Coronary artery (tissue), 2 donors: ENCODE data around the gene HLA-DOB.
"Not testable (repeated sequence)": the region's sequence is repeated elsewhere in the genome, so short reads cannot be mapped to it uniquely, and the experiment has no call there.

Source experiments
- DNase-seq: peaks from one replicate; pipeline ENCODE4 v3.0.0-alpha.2; 2017; ENCODE audit warnings: low spot score
- H3K27ac ChIP-seq, 2 donors: fragments of 200-600 bp; sonication (generic); one replicate each; pipeline ENCODE4 v1.5.1; 2016 to 2019
- H3K4me3 ChIP-seq: fragments of 200-600 bp; sonication (generic); 2 replicates; pipeline ENCODE4 v1.5.1; 2016; ENCODE audit warnings: mild to moderate bottlenecking, moderate library complexity
- TF ChIP-seq, protein P1 (sequence below): fragments of 200-600 bp; sonication (generic); IDR thresholded peaks from one replicate; pipeline ENCODE4 v1.5.1; 2019; ENCODE audit warnings: antibody characterized with exemption

The HLA-DOB gene

DNA sequence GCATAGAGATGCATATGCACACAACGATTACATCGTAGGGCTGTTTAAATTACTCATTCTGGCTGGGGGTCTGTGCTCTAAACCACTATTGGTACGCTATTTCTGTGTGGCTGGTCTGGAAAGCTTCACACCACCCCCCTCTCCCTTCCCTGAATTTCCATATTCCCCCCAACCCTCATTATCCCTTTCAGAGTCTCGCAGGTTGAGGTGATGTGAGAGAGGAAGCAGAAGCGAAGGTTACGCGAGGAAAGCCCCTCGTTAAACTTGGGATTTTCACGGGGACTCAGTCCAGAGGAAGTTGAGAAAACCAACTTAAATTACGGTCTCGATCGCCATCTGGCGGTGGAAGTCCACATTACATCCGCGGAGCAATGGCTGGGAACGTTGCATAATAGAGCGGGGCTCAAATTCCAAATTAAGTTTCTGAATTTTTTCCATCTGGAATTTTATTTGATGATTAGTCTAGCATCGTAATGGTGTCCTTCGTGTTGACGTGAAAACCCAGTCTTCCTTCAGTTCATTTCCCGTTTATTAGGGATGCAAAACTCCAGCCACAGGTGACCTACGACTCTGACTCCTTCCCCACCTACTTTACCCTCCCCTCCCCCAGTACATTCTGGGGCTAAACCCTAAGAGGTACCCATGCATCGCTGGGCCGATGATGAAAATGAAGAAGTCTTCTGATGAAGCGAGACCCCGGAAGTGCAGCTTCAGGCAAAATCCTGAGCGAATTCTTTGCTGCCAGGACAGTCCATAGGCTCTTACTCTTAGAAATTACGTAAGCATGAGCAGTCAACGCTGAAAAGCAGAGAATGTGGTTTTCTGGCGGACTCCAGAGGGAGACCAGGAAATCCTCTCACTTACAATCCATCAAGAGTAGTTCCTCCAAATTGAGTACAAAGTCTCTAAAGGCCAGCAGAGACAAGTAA lies 19.7 kb downstream of the HLA-DOB start:
- TF ChIP-seq, protein P1, sequence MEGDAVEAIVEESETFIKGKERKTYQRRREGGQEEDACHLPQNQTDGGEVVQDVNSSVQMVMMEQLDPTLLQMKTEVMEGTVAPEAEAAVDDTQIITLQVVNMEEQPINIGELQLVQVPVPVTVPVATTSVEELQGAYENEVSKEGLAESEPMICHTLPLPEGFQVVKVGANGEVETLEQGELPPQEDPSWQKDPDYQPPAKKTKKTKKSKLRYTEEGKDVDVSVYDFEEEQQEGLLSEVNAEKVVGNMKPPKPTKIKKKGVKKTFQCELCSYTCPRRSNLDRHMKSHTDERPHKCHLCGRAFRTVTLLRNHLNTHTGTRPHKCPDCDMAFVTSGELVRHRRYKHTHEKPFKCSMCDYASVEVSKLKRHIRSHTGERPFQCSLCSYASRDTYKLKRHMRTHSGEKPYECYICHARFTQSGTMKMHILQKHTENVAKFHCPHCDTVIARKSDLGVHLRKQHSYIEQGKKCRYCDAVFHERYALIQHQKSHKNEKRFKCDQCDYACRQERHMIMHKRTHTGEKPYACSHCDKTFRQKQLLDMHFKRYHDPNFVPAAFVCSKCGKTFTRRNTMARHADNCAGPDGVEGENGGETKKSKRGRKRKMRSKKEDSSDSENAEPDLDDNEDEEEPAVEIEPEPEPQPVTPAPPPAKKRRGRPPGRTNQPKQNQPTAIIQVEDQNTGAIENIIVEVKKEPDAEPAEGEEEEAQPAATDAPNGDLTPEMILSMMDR: peak; percentile 77
- Histone ChIP-seq H3K27ac (no peak overlapping the region), H3K4me3 (peak overlapping the region; percentile 54)
- no peak for DNase-seq

DNA sequence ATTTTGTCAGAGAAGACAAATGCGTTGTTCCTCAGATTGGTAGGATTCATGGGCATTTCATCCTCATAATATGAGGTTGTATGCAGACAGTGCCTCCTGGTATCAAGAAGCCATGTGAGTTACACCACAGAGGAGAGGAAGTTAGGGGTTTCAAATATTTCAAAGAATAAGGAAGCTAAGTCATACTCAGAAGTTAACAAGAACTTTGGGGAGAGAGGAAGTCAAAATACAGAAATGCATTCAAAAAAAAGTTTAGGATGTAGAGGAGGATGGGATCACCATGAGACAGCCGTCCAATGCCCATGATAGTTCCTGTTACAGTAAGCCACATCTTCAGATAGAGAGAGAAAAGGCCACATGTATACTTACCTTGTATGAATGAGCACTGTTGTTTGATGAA lies 22.3 kb downstream of the HLA-DOB start:
- no peak overlapping the region for H3K4me3 ChIP-seq
- no peak overlapping the region for H3K27ac ChIP-seq
- no peak for DNase-seq
- TF ChIP-seq, protein P1: no peak

DNA sequence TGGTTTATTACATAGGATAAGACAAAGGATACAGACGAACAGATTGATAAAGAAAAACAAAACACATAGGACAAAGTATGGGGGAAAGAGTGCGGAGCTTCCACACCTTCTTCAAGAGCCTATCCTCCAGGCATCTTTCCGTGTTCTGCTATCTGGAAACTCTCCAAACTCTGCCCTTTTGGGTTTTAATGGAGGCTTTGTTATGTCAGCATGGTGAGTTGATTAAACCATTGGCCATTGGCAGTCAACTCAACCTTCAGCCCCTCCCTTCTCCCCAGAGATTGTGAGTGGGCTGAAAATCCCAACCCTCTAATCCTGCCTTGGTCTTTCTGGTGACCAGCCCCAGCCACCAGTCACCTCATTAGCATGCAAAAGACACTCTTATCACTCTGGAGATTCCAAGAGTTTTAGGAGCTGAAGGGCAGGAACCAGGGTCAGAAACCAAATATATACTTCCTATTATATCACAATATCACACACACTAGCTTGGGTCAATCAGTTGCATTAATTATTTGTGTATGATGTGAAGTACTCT lies 23.8 kb downstream of the HLA-DOB start:
- Histone ChIP-seq H3K27ac (no peak overlapping the region), H3K4me3 (no peak overlapping the region)
- DNase-seq: no peak
- TF ChIP-seq, protein P1: no peak

DNA sequence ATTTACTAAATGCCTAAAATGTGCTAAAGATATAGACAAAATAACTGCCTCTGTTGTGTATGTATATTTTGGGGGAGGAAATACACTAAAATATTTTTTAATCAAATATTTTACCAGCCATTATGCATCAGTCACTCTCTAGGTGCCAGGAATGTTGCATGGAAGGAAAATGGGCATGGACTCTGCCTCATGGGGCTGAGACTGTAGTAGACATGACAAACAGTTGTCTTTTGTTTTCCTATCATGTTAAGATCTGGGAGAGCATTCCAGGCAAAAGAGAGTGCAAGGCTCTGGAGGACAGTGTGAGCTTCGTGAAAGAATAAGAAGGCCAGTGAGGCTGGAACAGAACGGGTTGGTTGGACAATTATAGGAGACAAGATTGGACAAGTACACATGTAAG lies 26.5 kb downstream of the HLA-DOB start:
- no peak for DNase-seq
- Histone ChIP-seq H3K27ac (no peak overlapping the region), H3K4me3 (no peak overlapping the region)
- TF ChIP-seq, protein P1: no peak

DNA sequence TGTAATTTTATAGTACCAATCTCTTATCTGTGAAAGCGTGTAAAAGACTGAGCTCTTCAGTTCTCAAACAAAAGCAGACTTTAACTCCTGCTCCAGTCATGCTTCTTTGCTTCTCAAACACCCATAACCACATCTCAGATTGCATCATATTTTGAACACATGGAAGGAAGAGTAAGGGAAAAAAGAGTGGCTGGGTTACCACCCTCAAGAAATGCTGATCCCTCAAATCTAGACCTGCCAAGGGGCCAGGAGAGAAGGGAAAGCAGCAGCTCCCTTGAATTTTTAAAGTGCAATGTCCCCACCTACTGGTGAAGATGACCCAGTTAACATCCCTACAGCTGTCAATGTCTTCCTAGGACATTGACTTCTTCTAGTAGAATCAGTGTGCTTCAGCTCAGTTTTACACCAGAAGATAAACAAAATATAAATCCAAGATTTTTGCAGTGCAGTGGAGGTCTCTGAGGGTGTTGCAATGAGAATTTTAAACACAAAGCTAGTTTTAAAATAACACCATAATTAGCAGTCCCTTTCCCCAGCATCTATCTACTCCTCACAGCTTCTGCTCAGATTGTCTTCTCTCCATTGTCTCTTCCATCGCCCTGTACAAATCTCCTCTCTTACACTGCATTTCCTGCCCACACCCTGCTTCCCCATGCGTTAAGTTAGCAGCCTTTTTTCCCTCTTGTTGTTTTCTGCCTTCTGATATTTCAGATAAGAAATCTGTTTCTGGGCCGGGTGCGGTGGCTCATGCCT lies 30.8 kb downstream of the HLA-DOB start:
- TF ChIP-seq, protein P1: peak; percentile 14
- DNase-seq: no peak
- Histone ChIP-seq H3K4me3 (no peak overlapping the region), H3K27ac (no peak overlapping the region)

DNA sequence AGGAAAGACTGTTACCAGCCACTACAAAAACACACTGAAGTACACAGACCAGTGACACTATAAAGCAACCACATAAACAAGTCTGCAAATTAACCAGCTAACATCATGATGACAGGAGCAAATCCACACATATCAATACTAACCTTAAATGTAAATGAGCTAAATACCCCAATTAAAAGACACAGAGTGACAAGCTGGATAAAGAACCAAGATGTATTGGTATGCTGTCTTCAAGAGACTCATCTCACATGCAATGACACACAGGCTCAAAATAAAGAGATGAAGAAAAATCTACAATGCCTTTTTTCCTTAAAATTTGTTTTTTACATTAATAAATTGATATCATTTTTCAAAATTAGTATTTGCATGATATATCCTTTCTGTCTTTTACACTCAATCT lies 33.9 kb downstream of the HLA-DOB start:
- not testable (repeated sequence) for DNase-seq, H3K27ac ChIP-seq, H3K4me3 ChIP-seq

DNA sequence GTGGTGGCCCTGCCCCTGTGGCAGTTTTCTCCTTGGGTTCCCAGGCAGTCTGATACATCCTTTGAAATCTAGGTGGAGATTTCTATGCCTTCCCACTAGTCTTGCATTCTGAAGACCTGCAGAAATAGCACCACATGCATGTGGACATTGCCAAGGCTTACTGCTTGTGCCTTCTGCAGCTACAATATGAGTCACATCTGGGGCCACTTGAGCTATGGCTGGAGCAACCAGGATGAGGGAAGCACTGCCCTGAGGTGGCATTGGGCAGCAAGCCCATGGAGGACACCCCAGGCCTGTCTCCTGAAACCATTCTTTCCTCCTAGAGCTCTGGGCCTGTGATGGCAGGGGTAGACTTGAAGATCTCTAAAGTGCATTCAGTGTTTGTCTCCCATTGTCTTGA lies 37.8 kb downstream of the HLA-DOB start:
- Histone ChIP-seq H3K27ac (no peak overlapping the region), H3K4me3 (no peak overlapping the region)
- TF ChIP-seq, protein P1: no peak
- no peak for DNase-seq
